BJ (cell line): ENCODE results near the gene ACTN3. TPM values are rescaled to one million over a fixed set of nuclear protein-coding genes. Genes with fewer than 3 reads are reported as not detected.

Source experiments
- CTCF ChIA-PET: fragments of 350-600 bp; formaldehyde crosslinking; extraction: SDS; loops from one replicate; lab custom pipeline; 2021; ENCODE audit warnings: antibody characterized with exemption, inconsistent platforms; lab: Yijun Ruan, JAX
- POLR2A ChIA-PET: fragments of 300-600 bp; sonication (Branson Sonifier 250); formaldehyde crosslinking; extraction: SDS; loops from one replicate; lab custom pipeline; 2021; ENCODE audit warnings: antibody characterized with exemption; lab: Charles Lee
- DNase-seq: peaks from one replicate; pipeline ENCODE4 v3.0.0-alpha.2; 2011; ENCODE audit warnings: low read depth
- H3K27me3 ChIP-seq: 2 replicates; pipeline ENCODE4 v1.6.0; 2011; ENCODE audit warnings: low read length; ENCODE audit not compliant: control insufficient read depth, insufficient read depth
- H3K36me3 ChIP-seq: 2 replicates; pipeline ENCODE4 v1.5.1; 2011; ENCODE audit warnings: low read length; ENCODE audit not compliant: control insufficient read depth, insufficient read depth
- H3K4me3 ChIP-seq: 2 replicates; pipeline ENCODE4 v1.5.1; 2011; ENCODE audit warnings: low read depth, mild to moderate bottlenecking, control low read depth, low read length
- polyA plus RNA-seq: library from polyadenylated mRNA; depleted of rRNA; stranded (reverse); fragments of >200 nt; gene quantifications from 2 replicates; pipeline ENCODE4 v1.2.3, GENCODE V29; 2011
- TF ChIP-seq, protein P1 (sequence below): IDR thresholded peaks from 2 replicates; pipeline ENCODE4 v1.5.1; 2011; ENCODE audit warnings: low read depth, mild to moderate bottlenecking, control low read depth, inconsistent platforms, low read length, moderate library complexity; ENCODE audit not compliant: insufficient read depth

The ACTN3 gene
- polyA plus RNA-seq, 1 experiment: not detected

DNA sequence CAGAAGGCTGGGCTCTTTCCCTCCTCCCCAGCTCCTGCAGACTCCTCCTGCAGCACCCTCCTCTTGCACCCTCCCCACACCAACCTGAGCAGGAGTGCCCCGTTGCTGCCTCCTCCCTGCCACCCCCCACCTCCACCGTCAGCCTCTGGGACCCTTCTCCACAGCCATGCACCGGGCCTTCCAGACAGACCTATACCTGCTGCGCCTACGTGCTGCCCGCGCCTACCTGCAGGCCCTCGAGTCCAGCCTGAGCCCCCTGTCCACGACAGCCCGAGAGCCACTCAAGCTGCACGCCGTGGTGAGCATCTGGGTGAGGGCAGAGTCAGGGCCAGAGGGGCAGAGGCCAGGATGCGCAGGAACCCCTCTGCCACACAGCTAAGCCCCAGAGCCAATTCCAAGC lies 17.0 kb upstream of the ACTN3 start:
- no peak for DNase-seq
- Histone ChIP-seq H3K4me3 (no peak overlapping the region), H3K27me3 (no peaks in the 10 kb centered on the region), H3K36me3 (peaks cover 3% of the 10 kb centered on the region; the same call in 1 of the 2 replicates)
- ChIA-PET POLR2A (no interaction called here), CTCF (no interaction called here)
- TF ChIP-seq, protein P1, sequence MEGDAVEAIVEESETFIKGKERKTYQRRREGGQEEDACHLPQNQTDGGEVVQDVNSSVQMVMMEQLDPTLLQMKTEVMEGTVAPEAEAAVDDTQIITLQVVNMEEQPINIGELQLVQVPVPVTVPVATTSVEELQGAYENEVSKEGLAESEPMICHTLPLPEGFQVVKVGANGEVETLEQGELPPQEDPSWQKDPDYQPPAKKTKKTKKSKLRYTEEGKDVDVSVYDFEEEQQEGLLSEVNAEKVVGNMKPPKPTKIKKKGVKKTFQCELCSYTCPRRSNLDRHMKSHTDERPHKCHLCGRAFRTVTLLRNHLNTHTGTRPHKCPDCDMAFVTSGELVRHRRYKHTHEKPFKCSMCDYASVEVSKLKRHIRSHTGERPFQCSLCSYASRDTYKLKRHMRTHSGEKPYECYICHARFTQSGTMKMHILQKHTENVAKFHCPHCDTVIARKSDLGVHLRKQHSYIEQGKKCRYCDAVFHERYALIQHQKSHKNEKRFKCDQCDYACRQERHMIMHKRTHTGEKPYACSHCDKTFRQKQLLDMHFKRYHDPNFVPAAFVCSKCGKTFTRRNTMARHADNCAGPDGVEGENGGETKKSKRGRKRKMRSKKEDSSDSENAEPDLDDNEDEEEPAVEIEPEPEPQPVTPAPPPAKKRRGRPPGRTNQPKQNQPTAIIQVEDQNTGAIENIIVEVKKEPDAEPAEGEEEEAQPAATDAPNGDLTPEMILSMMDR: no peak

- Histone ChIP-seq H3K4me3 (no peak overlapping the region), H3K27me3 (no peaks in the 10 kb centered on the region), H3K36me3 (peaks cover 4% of the 10 kb centered on the region; the same call in 1 of the 2 replicates)
- POLR2A ChIA-PET: no interaction called here
- no peak for DNase-seq
- CTCF ChIA-PET: no interaction called here
- TF ChIP-seq, protein P1: no peak
These were observed 15.6 kb upstream of the ACTN3 start for GRCh38 chr11:66530927-66531709.

DNA sequence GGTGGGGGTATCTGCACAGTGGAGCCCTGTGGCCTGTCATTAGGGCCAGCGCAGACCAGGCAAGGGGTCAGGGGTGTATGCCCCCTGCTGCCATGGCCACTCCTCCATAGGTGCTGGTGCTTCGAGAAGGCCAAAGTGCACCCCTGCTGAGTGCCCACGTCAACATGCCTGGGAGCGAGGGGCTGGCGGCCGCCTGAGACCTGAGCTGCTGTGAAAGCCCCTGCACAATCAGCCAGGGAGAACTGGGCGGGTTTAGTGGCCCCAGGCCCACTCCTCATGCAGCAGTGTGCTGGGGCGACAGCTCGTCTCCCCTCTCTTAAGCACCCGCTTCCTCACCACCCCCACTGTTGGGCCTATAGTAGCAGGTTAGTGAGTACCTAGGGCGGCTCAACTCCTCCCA lies 14.9 kb upstream of the ACTN3 start:
- TF ChIP-seq, protein P1: no peak
- Histone ChIP-seq H3K36me3 (peaks cover 4% of the 10 kb centered on the region; the same call in 1 of the 2 replicates), H3K27me3 (no peaks in the 10 kb centered on the region), H3K4me3 (no peak overlapping the region)
- no peak for DNase-seq
- ChIA-PET CTCF (interaction anchor here (0.6 kb wide), 1 partner anchor 123 kb away, joined by 3 read pairs; no protein-coding TSS in a partner anchor), POLR2A (no interaction called here)

DNA sequence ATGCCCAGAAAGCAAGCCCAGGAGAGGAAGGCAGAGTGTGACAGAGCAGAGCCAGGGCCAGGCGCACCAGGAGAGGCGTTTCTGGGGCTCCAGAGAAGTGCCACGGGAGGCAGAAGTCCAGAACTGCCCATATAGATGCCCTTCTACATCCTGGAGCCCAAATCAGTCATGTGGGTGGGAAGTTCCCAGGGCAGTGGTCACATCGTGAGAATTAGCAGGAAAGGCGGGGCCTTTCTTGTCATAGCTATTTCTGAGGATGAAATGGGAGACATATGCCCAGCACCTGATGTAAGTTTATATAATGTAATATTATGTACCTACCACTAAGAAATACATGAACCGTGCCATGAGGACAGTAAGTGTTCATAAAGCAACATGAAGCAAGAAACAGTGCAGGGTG lies 13.9 kb upstream of the ACTN3 start:
- TF ChIP-seq, protein P1: no peak
- peaks cover 3% of the 10 kb centered on the region; the same call in 1 of the 2 replicates for H3K36me3 ChIP-seq
- no peak for DNase-seq
- H3K27me3 ChIP-seq: no peaks in the 10 kb centered on the region
- H3K4me3 ChIP-seq: no peak overlapping the region
- POLR2A ChIA-PET: interaction anchor here (0.6 kb wide), 1 partner anchor 156 kb away, joined by 3 read pairs; no protein-coding TSS in a partner anchor
- CTCF ChIA-PET: interaction anchor here (0.6 to 0.9 kb wide), 3 partner anchors 12 to 124 kb away, joined by 3 to 4 read pairs (median 3); no protein-coding TSS in a partner anchor

GRCh38 chr11:66539170-66539869 lies 7.4 kb upstream of the ACTN3 start:
- no peak for DNase-seq
- ChIA-PET CTCF (no interaction called here), POLR2A (no interaction called here)
- no peak overlapping the region for H3K4me3 ChIP-seq
- peaks cover 10% of the 10 kb centered on the region for H3K36me3 ChIP-seq
- H3K27me3 ChIP-seq: no peaks in the 10 kb centered on the region
- TF ChIP-seq, protein P1: no peak
